NCI-H345 treated with DMSO at 0.1 percent for 48 hours (cell line): Measurements from ENCODE around the gene NEO1.

Source experiments
- DNase-seq: peaks from one replicate; lab custom pipeline; 2025; ENCODE audit not compliant: unreplicated experiment; lab: John Stamatoyannopoulos, UW

NEO1 gene

GRCh38 chr15:73030122-73030679 lies 22.1 kb upstream of the NEO1 start:
- DNase-seq = no peak

- no peak for DNase-seq
Observed at GRCh38 chr15:73031648-73032047, 20.6 kb upstream of the NEO1 start.

GRCh38 chr15:73033611-73034010 lies 18.7 kb upstream of the NEO1 start:
- DNase-seq = no peak

- no peak for DNase-seq
Observed at GRCh38 chr15:73034221-73034620, 18.0 kb upstream of the NEO1 start.

GRCh38 chr15:73035221-73035620 lies 17.0 kb upstream of the NEO1 start:
- no peak for DNase-seq

GRCh38 chr15:73038220-73038619 lies 14.0 kb upstream of the NEO1 start:
- DNase-seq = no peak

GRCh38 chr15:73046073-73046472 lies 6.2 kb upstream of the NEO1 start:
- DNase-seq = no peak

GRCh38 chr15:73047882-73048281 lies 4.4 kb upstream of the NEO1 start:
- no peak for DNase-seq

- DNase-seq = no peak
Observed at GRCh38 chr15:73048624-73049295, 3.5 kb upstream of the NEO1 start.

GRCh38 chr15:73049564-73050215 lies 2.6 kb upstream of the NEO1 start:
- DNase-seq = no peak

GRCh38 chr15:73050561-73051295 lies 1.5 kb upstream of the NEO1 start:
- no peak for DNase-seq

- DNase-seq = no peak
Observed at GRCh38 chr15:73051391-73051806, 864 bp upstream of the NEO1 start.

GRCh38 chr15:73052653-73053397 lies 562 bp downstream of the NEO1 start:
- peak; percentile 39 for DNase-seq

GRCh38 chr15:73053398-73053723 lies 1.1 kb downstream of the NEO1 start:
- no peak for DNase-seq

GRCh38 chr15:73054417-73054953 lies 2.2 kb downstream of the NEO1 start:
- no peak for DNase-seq

- no peak for DNase-seq
Observed at GRCh38 chr15:73056460-73056859, 4.2 kb downstream of the NEO1 start.

GRCh38 chr15:73058437-73058836 lies 6.2 kb downstream of the NEO1 start:
- no peak for DNase-seq

- no peak for DNase-seq
Observed at GRCh38 chr15:73065114-73065513, 12.9 kb downstream of the NEO1 start.

- DNase-seq = no peak
Observed at GRCh38 chr15:73069109-73069508, 16.8 kb downstream of the NEO1 start.

GRCh38 chr15:73072894-73073293 lies 20.6 kb downstream of the NEO1 start:
- no peak for DNase-seq

- no peak for DNase-seq
Observed at GRCh38 chr15:73074241-73074640, 22.0 kb downstream of the NEO1 start.
